HG02852 (cell line): Measurements from ENCODE around the gene CIRBP.
"Not testable (repeated sequence)": the region's sequence is repeated elsewhere in the genome, so short reads cannot be mapped to it uniquely, and the experiment has no call there.

Experiments
- ATAC-seq: cut with Tn5 transposase; IDR thresholded peaks from one replicate; pipeline ENCODE4 v1.9.1; 2021; ENCODE audit warnings: mild to moderate bottlenecking, moderate library complexity; ENCODE audit not compliant: unreplicated experiment

CIRBP gene

GRCh38 chr19:1289686-1290025 is 20.5 kb downstream of the CIRBP start:
- no peak for ATAC-seq

- ATAC-seq: no peak
Observed at GRCh38 chr19:1290196-1290702, 21.1 kb downstream of the CIRBP start.

GRCh38 chr19:1290703-1291651 is 21.8 kb downstream of the CIRBP start:
- ATAC-seq: no peak

GRCh38 chr19:1291761-1292418 is 22.8 kb downstream of the CIRBP start:
- ATAC-seq: no peak

GRCh38 chr19:1292419-1293151 is 23.5 kb downstream of the CIRBP start:
- ATAC-seq: no peak

GRCh38 chr19:1293782-1294604 is 24.9 kb downstream of the CIRBP start:
- no peak for ATAC-seq

GRCh38 chr19:1294688-1295087 is 25.6 kb downstream of the CIRBP start:
- ATAC-seq: no peak

GRCh38 chr19:1295169-1296012 is 26.3 kb downstream of the CIRBP start:
- ATAC-seq: no peak

GRCh38 chr19:1296078-1296477 is 26.9 kb downstream of the CIRBP start:
- ATAC-seq: no peak

GRCh38 chr19:1296575-1297271 is 27.6 kb downstream of the CIRBP start:
- ATAC-seq: no peak

GRCh38 chr19:1298235-1298634 is 29.1 kb downstream of the CIRBP start:
- ATAC-seq: no peak

GRCh38 chr19:1299801-1300200 is 30.7 kb downstream of the CIRBP start:
- ATAC-seq: no peak

- ATAC-seq: no peak
Observed at GRCh38 chr19:1300744-1301490, 31.8 kb downstream of the CIRBP start.

GRCh38 chr19:1302533-1303239 is 33.6 kb downstream of the CIRBP start:
- ATAC-seq: no peak

- ATAC-seq: no peak
Observed at GRCh38 chr19:1304197-1304924, 35.2 kb downstream of the CIRBP start.

- not testable (repeated sequence) for ATAC-seq
Observed at GRCh38 chr19:1305354-1305753, 36.2 kb downstream of the CIRBP start.

- ATAC-seq: no peak
Observed at GRCh38 chr19:1307320-1307719, 38.2 kb downstream of the CIRBP start.
